HUES48 (cell line): ENCODE data around the gene HNF1B.

ENCODE experiments used
- H3K27ac ChIP-seq: one replicate; pipeline ENCODE4 v1.7.0; 2013; ENCODE audit warnings: low read depth, low read length, inconsistent platforms
- H3K27me3 ChIP-seq: 2 replicates; pipeline ENCODE4 v1.6.1; 2013; ENCODE audit warnings: mild to moderate bottlenecking, low read length; ENCODE audit not compliant: control insufficient read depth, insufficient read depth
- H3K36me3 ChIP-seq: 2 replicates; pipeline ENCODE4 v1.6.1; 2013; ENCODE audit warnings: low read length; ENCODE audit not compliant: control insufficient read depth, insufficient read depth
- H3K4me1 ChIP-seq: 2 replicates; pipeline ENCODE4 v1.6.1; 2013; ENCODE audit warnings: mild to moderate bottlenecking, low read length; ENCODE audit not compliant: control insufficient read depth, insufficient read depth
- H3K4me3 ChIP-seq: 2 replicates; pipeline ENCODE4 v1.5.1; 2013; ENCODE audit warnings: mild to moderate bottlenecking, low read depth, low read length
- H3K9ac ChIP-seq: 2 replicates; pipeline ENCODE4 v1.6.1; 2013; ENCODE audit warnings: mild to moderate bottlenecking, low read depth, low read length, moderate library complexity
- H3K9me3 ChIP-seq: 2 replicates; pipeline ENCODE4 v1.6.1; 2013; ENCODE audit warnings: low read length; ENCODE audit not compliant: control insufficient read depth, insufficient read depth

The HNF1B gene

GRCh38 chr17:37759014-37759637 lies 14.3 kb upstream of the HNF1B start:
- no peaks in the 10 kb centered on the region for H3K4me1 ChIP-seq
- no peak overlapping the region for H3K27ac ChIP-seq
- no peaks in the 10 kb centered on the region for H3K36me3 ChIP-seq
- no peak overlapping the region for H3K9ac ChIP-seq
- H3K9me3 ChIP-seq = no peaks in the 10 kb centered on the region
- H3K27me3 ChIP-seq = no peaks in the 10 kb centered on the region
- no peak overlapping the region for H3K4me3 ChIP-seq

- Histone ChIP-seq H3K36me3 (no peaks in the 10 kb centered on the region), H3K9me3 (no peaks in the 10 kb centered on the region)
These were observed 11.2 kb upstream of the HNF1B start for GRCh38 chr17:37756051-37756450.

GRCh38 chr17:37755455-37755854 lies 10.6 kb upstream of the HNF1B start:
- H3K9ac ChIP-seq = no peak overlapping the region
- H3K27me3 ChIP-seq = peaks cover 17% of the 10 kb centered on the region
- H3K27ac ChIP-seq = no peak overlapping the region
- H3K4me1 ChIP-seq = no peaks in the 10 kb centered on the region
- no peaks in the 10 kb centered on the region for H3K36me3 ChIP-seq
- no peak overlapping the region for H3K4me3 ChIP-seq
- H3K9me3 ChIP-seq = no peaks in the 10 kb centered on the region

More at GRCh38 chr17:37756051-37756450, 11.2 kb upstream of the HNF1B start:
- Histone ChIP-seq H3K27me3 (peaks cover 11% of the 10 kb centered on the region; the same call in 1 of the 2 replicates), H3K4me1 (no peaks in the 10 kb centered on the region), H3K4me3 (no peak overlapping the region), H3K9ac (no peak overlapping the region), H3K27ac (no peak overlapping the region)

GRCh38 chr17:37754363-37754762 lies 9.5 kb upstream of the HNF1B start:
- no peaks in the 10 kb centered on the region for H3K4me1 ChIP-seq
- peaks cover 18% of the 10 kb centered on the region for H3K27me3 ChIP-seq

GRCh38 chr17:37752482-37752881 lies 7.6 kb upstream of the HNF1B start:
- Histone ChIP-seq H3K36me3 (no peaks in the 10 kb centered on the region), H3K27me3 (peaks cover 36% of the 10 kb centered on the region), H3K9me3 (no peaks in the 10 kb centered on the region), H3K27ac (no peak overlapping the region), H3K4me3 (no peak overlapping the region), H3K4me1 (no peaks in the 10 kb centered on the region), H3K9ac (no peak overlapping the region)

More at GRCh38 chr17:37754363-37754762, 9.5 kb upstream of the HNF1B start:
- H3K9me3 ChIP-seq = no peaks in the 10 kb centered on the region
- no peak overlapping the region for H3K4me3 ChIP-seq
- H3K27ac ChIP-seq = no peak overlapping the region
- no peak overlapping the region for H3K9ac ChIP-seq
- H3K36me3 ChIP-seq = no peaks in the 10 kb centered on the region

- Histone ChIP-seq H3K4me1 (peaks cover 2% of the 10 kb centered on the region; the same call in 1 of the 2 replicates), H3K27me3 (peaks cover 52% of the 10 kb centered on the region)
These were observed 6.1 kb upstream of the HNF1B start for GRCh38 chr17:37750768-37751475.

GRCh38 chr17:37750292-37750691 lies 5.4 kb upstream of the HNF1B start:
- H3K4me3 ChIP-seq = no peak overlapping the region
- H3K9ac ChIP-seq = no peak overlapping the region
- peaks cover 8% of the 10 kb centered on the region; the same call in 1 of the 2 replicates for H3K4me1 ChIP-seq
- no peaks in the 10 kb centered on the region for H3K9me3 ChIP-seq
- no peaks in the 10 kb centered on the region for H3K36me3 ChIP-seq
- H3K27ac ChIP-seq = no peak overlapping the region
- peaks cover 58% of the 10 kb centered on the region for H3K27me3 ChIP-seq

More at GRCh38 chr17:37750768-37751475, 6.1 kb upstream of the HNF1B start:
- no peaks in the 10 kb centered on the region for H3K9me3 ChIP-seq
- H3K36me3 ChIP-seq = no peaks in the 10 kb centered on the region
- no peak overlapping the region for H3K4me3 ChIP-seq
- H3K9ac ChIP-seq = no peak overlapping the region
- no peak overlapping the region for H3K27ac ChIP-seq

GRCh38 chr17:37747222-37747621 lies 2.4 kb upstream of the HNF1B start:
- Histone ChIP-seq H3K9me3 (no peaks in the 10 kb centered on the region), H3K36me3 (no peaks in the 10 kb centered on the region), H3K27ac (no peak overlapping the region), H3K4me3 (no peak overlapping the region), H3K9ac (no peak overlapping the region), H3K27me3 (peaks cover 86% of the 10 kb centered on the region), H3K4me1 (peaks cover 18% of the 10 kb centered on the region; the same call in 1 of the 2 replicates)

GRCh38 chr17:37746617-37747016 lies 1.8 kb upstream of the HNF1B start:
- H3K4me3 ChIP-seq = no peak overlapping the region
- no peaks in the 10 kb centered on the region for H3K36me3 ChIP-seq
- no peak overlapping the region for H3K27ac ChIP-seq
- peaks cover 21% of the 10 kb centered on the region for H3K4me1 ChIP-seq
- no peaks in the 10 kb centered on the region for H3K9me3 ChIP-seq
- H3K9ac ChIP-seq = no peak overlapping the region
- H3K27me3 ChIP-seq = peaks cover 88% of the 10 kb centered on the region

- H3K27ac ChIP-seq = no peak overlapping the region
- peaks cover 24% of the 10 kb centered on the region for H3K4me1 ChIP-seq
- H3K27me3 ChIP-seq = peaks cover 89% of the 10 kb centered on the region
- H3K9me3 ChIP-seq = no peaks in the 10 kb centered on the region
- H3K9ac ChIP-seq = no peak overlapping the region
- peak overlapping the region; percentile 68 for H3K4me3 ChIP-seq
- no peaks in the 10 kb centered on the region for H3K36me3 ChIP-seq
These were observed 1.1 kb upstream of the HNF1B start for GRCh38 chr17:37745801-37746426.

GRCh38 chr17:37744633-37744927 lies 279 bp downstream of the HNF1B start:
- H3K4me3 ChIP-seq = peak overlapping the region; percentile 68
- no peak overlapping the region for H3K9ac ChIP-seq
- peaks cover 97% of the 10 kb centered on the region for H3K27me3 ChIP-seq
- no peaks in the 10 kb centered on the region for H3K36me3 ChIP-seq
- H3K4me1 ChIP-seq = peaks cover 24% of the 10 kb centered on the region
- H3K9me3 ChIP-seq = no peaks in the 10 kb centered on the region
- no peak overlapping the region for H3K27ac ChIP-seq
